Right lobe of liver (tissue), 5 donors: ENCODE data around the gene PROP1. TPM values are rescaled to one million over a fixed set of nuclear protein-coding genes. Genes with fewer than 3 reads are reported as not detected.

Experiments used
- total RNA-seq, 6 experiments: library from RNA; depleted of rRNA in 2 of 6; stranded (reverse); fragments of >200 nt in 2 of 6; fragmentation: NEBNext Ultra II Directional in 3 of 6; extraction: Animal tissue kit (Norgen Biotek cat#: 25700) in 3 of 6; gene quantifications; one replicate each; pipeline versions ENCODE4 v1.1.0 to v1.2.4, GENCODE V29; 2016 to 2023
- donor health status: DM: no; HTN: no; CAD: no.
- donor health status: DM: no; HTN: no; CAD: no.
- donor health status: DM: no; HTN: yes; CAD: no.
- donor health status: DM: no; HTN: yes; CAD: no.

Gene PROP1
- total RNA-seq, 6 experiments from 2014 or later = not detected

Other genes starting within 250 kb of the PROP1 start
- gene FAM153A, start 213.3 kb downstream of the PROP1 start, total RNA-seq = 1 to 10 TPM in 3 of 6 experiments, under 1 TPM in 3; 0.37 to 2.4 (median 0.81) TPM
- gene N4BP3, start 117.3 kb upstream of the PROP1 start, total RNA-seq = under 1 TPM; 0.05 to 0.33 (median 0.06) TPM
- 10 to 100 TPM; 14.4 to 23.5 (median 20.9) TPM for gene RMND5B, start 134.8 kb upstream of the PROP1 start, total RNA-seq
- 100 to 1,000 TPM in 2 of 6 experiments, 10 to 100 TPM in 4; 35.5 to 174 (median 43.9) TPM for gene NHP2, start 157.6 kb upstream of the PROP1 start, total RNA-seq
- not detected for gene GMCL2, start 191.1 kb upstream of the PROP1 start, total RNA-seq
- 10 to 100 TPM; 44.2 to 96.1 (median 73.5) TPM for gene HNRNPAB, start 208.3 kb upstream of the PROP1 start, total RNA-seq
- gene PHYKPL, start 236.6 kb upstream of the PROP1 start, total RNA-seq = 100 to 1,000 TPM in 3 of 6 experiments, 10 to 100 TPM in 3; 64.3 to 133 (median 85.8) TPM